HG02970 (cell line): ENCODE results near the gene PITPNM1.

Experiments used
- ATAC-seq: cut with Tn5 transposase; IDR thresholded peaks from one replicate; pipeline ENCODE4 v1.9.1; 2021; ENCODE audit warnings: mild to moderate bottlenecking, moderate library complexity, moderate number of reproducible peaks; ENCODE audit not compliant: unreplicated experiment, low FRiP score

Gene PITPNM1

DNA sequence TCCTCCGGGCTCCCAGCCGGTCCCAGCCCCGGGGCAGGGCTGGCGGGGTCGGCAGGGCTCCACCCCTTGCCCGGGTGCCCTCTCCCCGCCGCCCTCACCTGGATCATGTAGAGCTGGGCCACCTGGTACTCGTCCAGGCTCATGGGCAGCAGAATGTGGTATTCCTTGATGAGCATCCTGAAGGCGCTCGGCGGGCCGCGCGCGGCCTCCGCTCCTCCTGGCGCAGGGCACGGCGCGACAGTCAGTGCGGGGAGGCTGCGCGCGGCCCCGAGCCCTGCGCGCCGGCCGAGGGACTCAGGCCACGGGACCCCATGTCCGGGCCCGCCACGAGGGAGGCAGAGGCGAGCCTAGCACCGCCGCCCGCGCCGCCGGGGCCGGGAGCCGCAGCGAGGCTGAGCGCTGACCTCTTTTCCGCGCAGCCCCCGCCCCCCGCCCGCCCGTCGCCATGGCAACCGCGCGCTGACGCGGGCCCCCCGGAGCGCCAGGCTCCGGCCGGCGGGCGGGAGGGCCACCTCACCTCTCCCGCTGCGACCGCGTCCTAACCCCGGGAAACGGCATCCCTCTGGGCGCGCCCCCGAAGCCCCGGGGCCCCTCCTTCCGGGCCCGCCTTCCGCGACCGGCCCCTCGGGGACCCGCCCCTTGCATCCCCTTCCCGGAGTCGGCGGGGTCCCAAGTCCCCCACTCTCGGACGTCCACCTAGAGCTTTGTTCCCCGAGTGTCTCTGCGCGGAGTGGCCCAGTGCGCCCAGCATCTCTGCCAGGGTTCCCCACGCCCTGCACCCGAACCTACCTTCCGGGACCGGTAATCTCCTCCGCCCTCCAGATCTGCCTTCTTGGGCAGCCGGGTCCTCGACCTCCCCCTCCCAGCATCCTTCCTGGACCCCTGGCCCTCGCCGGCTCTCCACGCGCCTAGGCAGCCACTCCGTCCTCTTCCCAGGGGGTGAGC, 886 bp downstream of the PITPNM1 start:
- ATAC-seq = no peak

DNA sequence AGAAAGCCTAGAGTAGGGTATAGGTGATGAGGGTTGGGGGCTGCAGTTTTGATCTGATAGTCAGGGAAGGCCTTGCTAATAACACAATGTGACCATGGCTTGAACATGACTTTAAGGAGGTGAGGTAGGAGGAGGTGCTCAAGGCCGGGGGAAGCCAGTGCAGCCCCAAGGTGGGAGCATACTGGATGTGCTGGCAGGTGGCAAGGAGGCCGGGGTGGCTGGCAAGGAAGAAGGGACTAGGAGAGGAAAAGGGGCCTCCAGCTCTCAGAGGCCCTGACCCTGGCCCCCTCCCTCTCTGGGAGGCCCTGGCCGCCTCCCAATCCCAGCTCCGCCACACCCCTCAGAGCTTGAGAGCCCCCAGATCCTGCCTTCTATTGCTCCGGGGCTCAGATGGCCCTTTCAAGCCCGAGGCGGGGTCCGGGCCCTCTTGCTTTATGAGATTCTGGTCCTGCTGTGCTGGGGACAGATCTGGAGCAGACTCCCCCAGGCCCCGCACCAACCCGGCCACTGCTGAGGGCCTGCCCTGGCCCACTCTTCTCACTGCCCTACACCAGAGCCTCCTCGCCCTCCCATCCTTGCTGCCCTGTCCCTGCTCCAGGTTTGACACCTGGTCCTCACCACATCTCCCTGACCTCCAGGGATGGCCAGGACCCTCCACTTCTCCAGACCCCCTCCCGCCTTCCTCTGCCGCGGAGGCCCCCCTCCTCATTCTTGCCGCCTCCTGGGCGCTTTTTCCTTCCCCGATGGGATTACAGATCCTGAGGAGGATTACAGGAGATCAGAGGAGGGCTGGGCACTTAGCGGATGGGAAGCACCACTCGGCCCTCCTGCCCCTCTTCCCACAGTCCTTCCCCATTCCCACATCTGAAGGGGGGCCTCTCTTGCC, 1.8 kb downstream of the PITPNM1 start:
- no peak for ATAC-seq

DNA sequence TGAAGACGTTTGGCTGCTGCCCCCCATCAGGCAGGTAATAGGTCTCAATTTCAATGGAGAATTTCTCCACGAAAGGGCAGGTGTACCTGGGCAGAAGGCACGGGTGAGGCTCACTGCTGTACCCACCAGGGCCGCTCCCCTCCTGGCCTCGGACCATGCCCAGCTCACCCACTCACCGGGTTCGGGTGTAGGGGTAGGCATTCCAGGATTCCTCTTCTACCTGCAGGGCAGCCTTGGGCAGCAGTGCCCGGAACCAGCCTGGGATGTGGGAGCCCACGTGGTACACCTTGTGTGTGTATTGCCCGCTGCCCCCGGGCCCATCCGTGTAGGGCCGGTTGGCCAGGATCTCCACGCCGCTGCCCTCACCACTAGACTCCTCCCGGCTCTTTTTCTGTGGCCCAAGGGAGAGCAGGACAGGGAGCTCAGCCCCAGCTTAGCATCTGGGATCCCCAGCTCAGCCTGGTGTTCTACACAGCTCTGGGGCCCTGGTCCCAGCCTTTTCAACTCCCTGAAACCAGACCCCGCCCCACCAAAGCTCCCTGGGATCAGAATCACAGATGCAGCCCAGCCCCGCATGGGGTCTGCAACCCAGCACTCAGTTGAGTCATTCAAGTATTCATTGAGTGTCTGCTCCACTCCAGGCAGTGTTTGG, 2.7 kb downstream of the PITPNM1 start:
- no peak for ATAC-seq

DNA sequence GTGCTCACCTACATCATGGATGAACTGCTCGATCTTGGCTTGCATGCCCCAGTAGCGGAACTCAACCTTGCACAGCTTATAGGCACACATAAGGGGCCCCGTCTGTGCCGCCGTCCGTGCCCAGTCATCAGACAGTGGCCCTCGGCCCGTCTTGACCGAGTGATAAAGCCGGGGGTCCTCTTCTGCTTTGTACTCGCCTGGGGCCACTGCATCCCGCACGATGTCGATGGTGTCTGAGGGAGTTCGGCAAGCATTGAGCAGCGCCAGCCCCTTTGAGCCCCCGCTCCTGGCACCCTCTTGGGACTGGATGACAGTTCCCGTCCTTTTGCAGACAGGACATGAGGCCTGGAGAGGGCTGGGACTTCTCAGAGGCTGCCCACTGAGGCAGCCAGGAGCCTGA, 3.3 kb downstream of the PITPNM1 start:
- no peak for ATAC-seq

DNA sequence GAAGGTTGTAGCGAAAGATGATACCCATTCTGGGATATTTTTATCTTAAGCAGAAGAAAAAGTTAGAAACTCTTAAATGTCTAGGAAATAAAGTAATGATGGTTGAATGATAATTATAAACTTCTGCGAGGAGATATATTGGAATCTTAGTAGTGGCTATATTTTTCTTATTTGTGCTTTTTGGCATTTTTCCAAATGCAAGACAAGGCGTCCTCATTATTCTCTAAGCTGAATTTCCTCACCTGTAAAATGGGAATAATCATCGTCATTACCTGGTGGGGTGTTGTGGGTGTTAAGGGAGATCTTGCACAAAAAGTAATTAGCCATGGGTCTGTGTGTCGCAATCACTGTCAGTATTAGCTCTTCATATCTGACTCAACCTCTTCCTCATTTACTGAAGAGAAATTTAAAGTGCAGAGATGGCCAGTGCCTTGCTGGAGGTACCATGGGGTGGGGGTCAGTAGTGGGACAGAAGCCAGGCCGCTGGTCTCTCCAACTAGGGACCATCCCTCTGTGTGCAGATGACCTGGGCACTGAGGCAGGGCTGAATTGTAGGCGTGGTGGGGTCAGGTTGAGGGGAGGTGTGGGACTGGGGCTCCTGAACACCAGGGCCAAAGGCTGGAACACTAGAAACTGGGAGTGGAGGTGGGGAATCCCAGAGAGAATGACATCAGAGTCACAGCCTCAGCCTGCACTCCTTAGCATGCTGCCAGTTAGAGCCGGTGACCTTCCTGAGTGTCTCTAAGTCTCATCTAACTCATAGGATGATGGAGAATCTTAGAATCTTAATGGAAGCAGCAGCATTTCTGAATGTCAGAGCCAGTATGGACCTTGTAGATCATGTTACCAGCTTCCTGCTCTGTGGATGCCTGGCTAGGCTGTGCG, 4.1 kb downstream of the PITPNM1 start:
- ATAC-seq = no peak

DNA sequence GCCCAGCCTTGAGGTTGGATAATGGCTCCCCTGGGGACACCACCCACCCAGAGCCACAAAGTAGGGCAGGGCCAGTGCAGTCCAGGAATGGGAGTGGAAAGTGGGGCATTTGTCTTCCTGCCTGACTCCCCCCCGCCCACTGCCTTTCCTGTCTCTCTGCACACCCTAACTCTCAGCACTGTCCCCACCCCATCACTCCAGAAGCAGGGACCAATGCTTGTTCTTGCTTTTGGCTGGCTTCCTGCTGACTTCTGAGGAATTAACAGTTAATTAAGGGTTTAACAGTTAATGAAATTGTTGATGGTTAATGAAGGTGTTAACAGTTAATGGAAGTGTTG, 4.7 kb downstream of the PITPNM1 start:
- ATAC-seq = no peak

DNA sequence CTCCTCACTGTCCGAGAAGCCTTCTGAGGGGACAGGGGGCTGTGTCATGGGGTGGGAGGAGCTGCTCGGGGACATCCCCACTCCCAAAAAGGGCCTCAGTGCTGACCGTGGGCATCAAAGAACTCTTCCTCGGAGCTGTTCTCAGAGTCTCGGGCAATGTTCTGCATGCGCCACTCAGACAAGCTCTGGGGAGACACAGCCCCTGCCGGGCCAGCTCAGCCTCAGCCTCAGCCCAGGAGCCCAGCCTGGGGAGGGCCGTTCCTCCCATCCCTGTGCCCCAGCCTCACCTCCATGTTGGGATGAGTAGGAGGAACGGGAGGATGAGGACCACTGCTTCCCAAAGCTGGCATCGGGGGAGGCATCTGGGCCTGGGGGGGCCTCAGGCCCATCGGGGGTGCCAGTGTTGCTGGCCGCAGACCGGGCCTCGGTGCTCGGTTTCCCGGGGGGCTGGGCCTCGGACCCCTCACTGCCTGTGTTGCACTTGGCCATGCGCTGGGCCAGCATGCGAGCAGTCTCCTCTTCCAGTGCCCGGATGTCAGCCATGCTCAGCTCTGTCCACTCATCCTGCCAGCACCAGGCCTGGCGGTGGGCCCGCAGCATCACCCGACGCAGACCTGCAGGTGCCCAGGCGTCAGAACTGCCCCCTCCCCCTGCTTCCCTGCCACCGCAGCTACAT, 5.2 kb downstream of the PITPNM1 start:
- ATAC-seq = no peak

DNA sequence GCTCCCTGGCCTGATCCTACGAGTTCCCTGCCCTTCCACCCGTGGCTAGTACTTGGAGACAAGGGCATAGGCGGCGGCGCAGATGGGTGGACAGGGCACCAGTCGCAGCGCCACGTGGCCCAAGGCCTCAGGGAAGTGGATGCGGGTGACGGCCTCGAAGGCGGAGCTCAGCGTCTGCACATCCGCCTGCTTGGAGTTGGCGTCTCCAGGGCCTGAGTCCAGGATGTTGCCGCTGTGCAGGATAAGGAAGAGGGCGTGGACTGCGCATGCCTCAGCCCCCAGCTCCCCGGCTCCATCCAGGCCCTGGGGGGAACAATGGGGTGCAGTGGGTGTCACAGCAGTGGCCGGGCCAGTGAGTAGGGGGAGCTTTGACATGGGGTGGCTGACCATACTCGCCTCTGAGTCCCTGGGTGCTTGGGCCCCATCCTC, 6.6 kb downstream of the PITPNM1 start:
- ATAC-seq = no peak

DNA sequence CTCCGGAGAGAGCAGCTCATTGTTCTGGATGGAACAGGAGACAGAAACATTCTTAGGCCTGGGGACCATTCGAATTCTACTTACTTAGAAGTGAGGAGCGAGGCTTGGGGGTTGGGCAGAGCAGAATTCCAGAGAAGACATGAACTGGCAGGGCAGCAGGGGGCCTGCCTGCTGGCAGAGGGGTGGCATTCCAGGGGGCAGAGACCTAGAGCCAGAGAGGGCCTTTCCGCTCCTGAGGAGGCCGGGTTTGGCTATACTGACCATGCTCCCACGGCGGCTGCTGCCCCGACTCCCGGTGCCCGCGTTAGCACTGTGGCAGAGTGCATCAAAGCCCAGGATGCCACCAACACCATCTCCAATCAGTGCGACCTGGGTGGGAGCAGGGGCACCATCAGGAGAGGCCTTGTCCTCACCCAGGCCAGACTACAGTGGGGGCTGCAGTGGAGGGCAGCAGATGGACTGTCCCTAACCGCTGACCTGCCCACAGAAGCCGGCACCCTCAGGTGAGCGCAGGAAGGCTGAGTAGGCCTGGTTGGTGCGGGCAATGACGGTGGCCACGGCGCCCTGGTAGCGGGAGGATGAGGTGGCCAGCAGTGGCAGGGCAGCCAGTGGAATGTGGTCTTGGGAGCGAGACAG, 7.4 kb downstream of the PITPNM1 start:
- no peak for ATAC-seq

DNA sequence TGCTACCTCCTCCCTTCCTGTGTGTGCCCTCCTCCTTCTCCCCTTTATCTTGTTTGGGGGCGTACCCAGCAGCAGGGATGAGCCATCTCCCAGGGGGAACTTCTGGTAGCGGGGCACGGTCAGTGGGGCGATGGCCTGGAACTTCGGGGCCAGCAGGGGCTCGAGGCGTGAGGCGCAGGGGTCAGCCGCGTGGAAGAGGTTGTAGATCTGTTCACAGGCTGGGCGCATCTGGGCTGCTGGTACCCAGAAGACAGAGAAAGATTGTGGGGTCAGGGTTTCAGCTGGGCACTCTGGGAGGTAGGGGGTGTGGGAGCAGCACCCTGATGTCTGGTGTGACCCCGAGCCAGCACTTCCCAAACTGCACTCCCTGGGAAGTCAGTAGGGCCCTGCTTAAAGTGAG, 9.1 kb downstream of the PITPNM1 start:
- no peak for ATAC-seq

DNA sequence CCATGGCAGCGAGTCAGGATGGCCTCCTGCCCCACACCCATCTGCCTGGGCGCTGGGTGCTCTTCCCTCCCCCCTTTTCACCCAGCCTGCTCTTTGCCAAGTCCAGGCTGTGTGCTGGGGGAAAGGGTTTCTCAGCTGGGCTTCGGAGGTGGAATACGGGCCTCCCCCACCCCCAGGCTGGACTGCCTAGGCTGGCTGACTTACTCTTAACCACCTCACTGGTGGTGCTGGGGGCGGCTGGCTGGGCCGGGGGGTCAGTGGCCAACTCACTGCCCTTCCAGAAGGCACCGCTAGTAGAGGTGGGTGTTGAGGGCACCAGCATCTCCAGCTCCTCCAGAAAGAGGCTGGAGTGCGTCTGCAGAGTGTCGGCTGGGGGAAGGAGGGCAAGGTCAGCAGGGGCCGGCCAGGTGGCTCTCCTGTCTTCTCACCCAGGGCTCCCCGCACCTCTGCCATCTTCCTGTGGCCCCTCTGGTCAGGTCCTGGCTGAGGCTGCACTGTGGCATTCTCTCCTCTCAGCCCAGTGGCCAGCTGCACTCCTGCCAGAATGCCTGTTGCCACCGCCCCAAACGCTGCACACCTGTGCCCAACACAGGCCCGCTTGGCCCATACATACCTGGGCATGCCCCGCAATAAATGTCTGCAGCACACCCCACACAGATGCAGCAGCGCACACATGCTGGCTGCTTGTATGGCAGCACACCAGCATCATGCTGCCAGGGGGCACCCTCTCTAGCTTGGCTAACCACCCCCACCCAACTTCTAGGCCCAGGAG, 9.7 kb downstream of the PITPNM1 start:
- no peak for ATAC-seq

DNA sequence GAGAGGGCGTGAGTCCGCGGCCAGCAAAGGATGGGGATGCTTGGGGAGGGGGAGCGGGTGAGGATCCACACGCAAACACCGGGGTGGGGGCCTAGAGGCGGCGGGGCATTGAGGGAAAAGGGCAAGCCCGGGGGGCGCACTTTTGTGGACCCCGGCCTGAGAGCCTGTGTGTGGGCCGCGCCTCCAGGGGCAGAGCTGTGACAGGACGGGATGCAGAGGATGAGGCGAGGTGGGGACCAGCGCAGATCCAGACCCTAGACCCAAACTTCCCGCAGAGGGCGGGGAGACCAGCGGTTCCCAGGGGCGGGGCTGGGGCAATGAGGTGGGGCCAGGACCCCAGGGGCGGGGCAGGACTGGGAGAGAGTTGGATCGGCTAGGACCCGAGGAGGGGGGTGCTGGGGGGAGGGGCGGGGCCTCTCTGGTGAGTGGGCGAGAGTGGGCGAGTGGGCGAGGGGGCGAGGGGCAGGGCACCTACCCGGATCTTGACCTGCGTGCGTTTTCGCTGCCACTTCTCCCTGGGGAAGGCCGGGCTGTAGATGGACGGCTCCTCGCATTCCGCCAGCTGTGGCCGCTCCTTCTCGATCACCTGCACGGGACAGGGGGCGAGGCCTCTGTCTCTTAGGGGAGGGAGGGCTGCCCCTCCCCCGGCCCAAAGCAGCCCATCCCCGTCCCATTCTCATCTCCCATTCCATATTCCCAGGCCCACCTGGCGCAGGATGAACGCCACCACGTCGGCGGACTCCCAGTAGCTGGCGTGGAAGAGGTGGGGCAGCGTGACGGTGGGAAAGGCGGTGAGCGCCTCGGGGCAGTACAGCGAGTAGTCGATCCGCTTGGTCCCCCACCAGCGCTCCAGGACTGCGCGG, 10.6 kb downstream of the PITPNM1 start:
- ATAC-seq = no peak

DNA sequence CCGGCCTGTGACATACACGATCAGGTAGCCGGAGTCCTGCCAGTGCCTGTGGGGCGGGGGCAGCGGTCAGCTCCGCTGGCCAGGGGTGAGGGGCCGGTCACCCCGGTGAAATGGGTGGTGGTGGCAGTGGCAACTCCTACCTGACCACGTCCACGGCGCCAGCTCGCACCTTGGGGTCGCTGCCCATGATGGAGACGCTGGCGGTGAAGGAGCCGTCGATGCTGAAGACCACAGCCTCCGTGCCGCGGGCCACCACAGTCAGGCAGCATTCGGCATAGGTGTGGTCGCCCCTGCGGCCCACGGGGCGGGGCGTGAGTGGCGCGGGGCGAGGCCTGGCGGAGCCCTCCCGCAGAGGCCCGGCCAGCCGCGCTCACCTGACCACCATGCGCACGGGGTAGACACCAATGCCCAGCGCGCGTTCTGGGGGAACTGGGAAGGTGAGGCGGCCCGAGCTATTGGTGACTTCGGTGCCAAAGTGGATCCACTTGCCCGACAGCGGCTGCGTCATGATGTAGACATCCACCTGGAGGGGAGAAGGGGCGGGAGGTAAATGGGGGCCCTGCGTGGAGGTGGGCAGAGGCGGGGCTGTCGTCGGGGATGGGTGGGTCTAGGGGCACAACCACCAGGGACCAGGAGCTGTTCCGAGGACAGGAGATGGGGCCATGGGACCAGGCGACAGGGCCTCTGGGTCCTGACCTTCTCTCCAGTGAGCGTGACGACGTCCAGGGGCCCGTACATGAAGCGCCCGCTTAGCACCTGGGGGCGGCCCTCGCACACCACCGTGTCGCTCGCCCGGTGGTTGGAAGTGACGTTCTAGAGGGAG, 11.4 kb downstream of the PITPNM1 start:
- no peak for ATAC-seq

DNA sequence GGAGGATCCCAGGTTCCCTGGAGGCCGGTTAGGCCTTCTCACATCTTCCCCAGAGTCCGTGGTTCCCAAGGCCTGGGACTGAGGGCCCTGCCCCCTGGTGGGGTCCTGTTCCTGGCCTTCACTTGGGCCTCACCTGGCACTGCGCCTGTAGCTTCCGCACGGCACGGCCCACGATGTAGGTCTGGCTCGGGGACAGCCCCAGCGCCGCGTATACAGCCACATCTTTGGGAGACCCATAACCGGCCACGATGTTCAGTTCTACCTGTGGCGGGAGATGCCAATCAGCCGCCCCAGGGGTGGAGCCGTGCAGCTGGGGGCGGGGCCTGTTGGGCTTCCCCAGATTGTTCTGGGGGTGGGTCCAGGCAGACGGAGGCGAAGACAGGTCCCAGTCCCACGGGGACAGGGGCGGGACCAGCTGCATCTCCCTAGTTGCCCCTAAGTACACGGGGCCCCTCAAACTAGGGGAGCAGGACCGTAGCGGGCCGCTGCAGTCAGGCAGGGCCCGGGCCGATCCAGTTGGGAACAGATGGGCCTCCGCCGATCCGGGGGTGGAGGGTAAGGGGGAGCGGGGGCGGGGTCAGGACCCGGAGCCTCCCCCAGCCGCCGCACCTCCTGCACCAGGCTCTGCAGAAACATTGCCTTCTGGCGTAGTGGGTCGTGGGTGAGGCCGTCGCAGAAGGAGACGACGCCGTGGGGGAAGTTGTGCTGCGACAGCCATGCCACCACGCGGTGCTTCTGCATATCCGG, 12.2 kb downstream of the PITPNM1 start:
- ATAC-seq = no peak

DNA sequence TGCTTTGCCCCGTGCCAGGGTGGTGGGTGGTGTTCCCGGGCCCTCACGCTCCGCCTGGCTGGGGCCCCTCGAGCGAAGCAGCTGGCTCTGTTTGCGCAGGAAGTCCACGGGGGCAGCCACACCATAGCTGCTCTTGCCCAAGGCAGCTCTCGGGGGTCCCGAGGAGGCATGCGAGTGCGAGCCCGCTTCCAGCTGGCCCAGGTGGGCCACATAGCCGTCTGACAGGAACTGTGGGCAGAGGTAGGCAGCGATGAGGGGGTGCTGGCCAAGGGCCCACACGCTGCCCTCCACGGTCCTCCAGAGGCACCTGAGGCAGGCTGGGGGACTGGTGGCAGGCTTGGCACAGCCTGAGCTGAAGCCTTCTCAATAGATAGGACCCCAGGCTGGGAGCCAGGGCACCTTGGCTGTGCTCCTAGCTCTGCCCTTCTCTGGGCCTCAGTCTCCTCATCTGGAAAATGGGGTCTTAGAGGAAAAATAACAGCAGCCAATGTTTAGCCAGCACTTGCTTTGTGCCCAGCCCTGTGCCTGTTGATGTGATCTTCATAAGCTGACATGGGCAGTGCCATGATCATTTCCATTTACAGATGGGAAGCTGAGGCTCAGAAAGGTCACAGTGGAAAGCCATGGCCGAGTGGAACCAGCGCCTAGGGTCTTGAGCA, 13.0 kb downstream of the PITPNM1 start:
- no peak for ATAC-seq
